Measurements from ENCODE around the gene SERPINA5. TPM values are rescaled to one million over a fixed set of nuclear protein-coding genes. Genes with fewer than 3 reads are reported as not detected.

SERPINA5 gene
- total and polyA plus RNA-seq, 8 donors, result 52.3 to 139 (median 96.0) TPM

- Histone ChIP-seq H3K27ac (no peak overlapping the region), H3K36me3 (no peaks in the 10 kb centered on the region), H3K4me3 (no peak overlapping the region), H3K9me3 (no peaks in the 10 kb centered on the region), H3K4me1 (peaks cover 0 to 5% (median 3%) of the 10 kb centered on the region in 3 donors), H3K27me3 (no peaks in the 10 kb centered on the region)
- intact Hi-C loops (cut with DNase I), result no loop called here
- WGBS, 2 donors, result 74 to 82% methylated on average over 2 of the region's 2 CpGs
- TF ChIP-seq CTCF (IDR thresholded peaks at IDR 0.05), result no peak
- DNase-seq (no peak), ATAC-seq (no peak), FAIRE-seq (no peak)
Observed at GRCh38 chr14:94638339-94638738, 57.1 kb downstream of the SERPINA5 start.

GRCh38 chr14:94638961-94639817, 58.0 kb downstream of the SERPINA5 start:
- FAIRE-seq, result no peak
- no peak overlapping the region for H3K27ac ChIP-seq
- no peaks in the 10 kb centered on the region for H3K9me3 ChIP-seq
- DNase-seq, result peak in 1 of 6 donors; percentile 17
- no peak for ATAC-seq
- H3K36me3 ChIP-seq, result no peaks in the 10 kb centered on the region
- no peaks in the 10 kb centered on the region for H3K27me3 ChIP-seq
- no peak overlapping the region for H3K4me3 ChIP-seq
- no peak for TF ChIP-seq CTCF (IDR thresholded peaks at IDR 0.05)
- WGBS, 2 donors, result 77 to 78% methylated on average over 11 of the region's 11 CpGs
- peaks cover 0 to 5% (median 3%) of the 10 kb centered on the region in 3 donors for H3K4me1 ChIP-seq
- intact Hi-C loops (cut with DNase I), result no loop called here

GRCh38 chr14:94640721-94641631, 59.8 kb downstream of the SERPINA5 start:
- no peak for FAIRE-seq
- peak in 3 of 4 donors; percentile 58 to 68 (median 63) for ATAC-seq
- WGBS, 2 donors, result 87 to 89% methylated on average over 10 of the region's 10 CpGs
- no peak overlapping the region for H3K4me3 ChIP-seq
- peaks cover 0 to 5% (median 3%) of the 10 kb centered on the region in 3 donors for H3K4me1 ChIP-seq
- intact Hi-C loops (cut with DNase I), result no loop called here
- no peaks in the 10 kb centered on the region for H3K9me3 ChIP-seq
- no peak overlapping the region for H3K27ac ChIP-seq
- no peaks in the 10 kb centered on the region for H3K36me3 ChIP-seq
- H3K27me3 ChIP-seq, result no peaks in the 10 kb centered on the region
- TF ChIP-seq CTCF (IDR thresholded peaks at IDR 0.05), result no peak
- DNase-seq, result no peak

GRCh38 chr14:94641632-94641955, 60.4 kb downstream of the SERPINA5 start:
- intact Hi-C loops (cut with DNase I), result no loop called here
- Histone ChIP-seq H3K27me3 (no peaks in the 10 kb centered on the region), H3K4me1 (peaks cover 0 to 3% (median 1%) of the 10 kb centered on the region in 3 donors), H3K4me3 (no peak overlapping the region), H3K36me3 (no peaks in the 10 kb centered on the region), H3K9me3 (no peaks in the 10 kb centered on the region), H3K27ac (no peak overlapping the region)
- ATAC-seq (no peak), DNase-seq (no peak), FAIRE-seq (no peak)
- no peak for TF ChIP-seq CTCF (IDR thresholded peaks at IDR 0.05)
- WGBS, 2 donors, result 94 to 96% methylated on average over 12 of the region's 12 CpGs

Other genes starting within 250 kb of the SERPINA5 start
- gene SERPINA2, start 214.7 kb upstream of the SERPINA5 start, total RNA-seq, result not detected
- gene SERPINA2, start 214.7 kb upstream of the SERPINA5 start, polyA plus RNA-seq, result not detected
- 100 to 1,000 TPM in 4 of 6 donors, 10 to 100 TPM in 2; 45.0 to 328 (median 170) TPM for gene SERPINA1, start 192.8 kb upstream of the SERPINA5 start, total RNA-seq
- 100 to 1,000 TPM in 1 of 2 donors, 10 to 100 TPM in 1; 45.7 to 246 TPM for gene SERPINA1, start 192.8 kb upstream of the SERPINA5 start, polyA plus RNA-seq
- gene SERPINA11, start 128.6 kb upstream of the SERPINA5 start, total RNA-seq, result not detected
- gene SERPINA11, start 128.6 kb upstream of the SERPINA5 start, polyA plus RNA-seq, result not detected
- not detected for gene SERPINA9, start 105.2 kb upstream of the SERPINA5 start, total RNA-seq
- gene SERPINA9, start 105.2 kb upstream of the SERPINA5 start, polyA plus RNA-seq, result not detected
- not detected for gene SERPINA12, start 72.0 kb upstream of the SERPINA5 start, total RNA-seq
- not detected for gene SERPINA12, start 72.0 kb upstream of the SERPINA5 start, polyA plus RNA-seq
- 10 to 100 TPM; 51.5 to 88.5 (median 59.7) TPM for gene SERPINA4, start 20.0 kb upstream of the SERPINA5 start, total RNA-seq
- 100 to 1,000 TPM; 103 to 119 TPM for gene SERPINA4, start 20.0 kb upstream of the SERPINA5 start, polyA plus RNA-seq
- gene SERPINA3, start 31.0 kb downstream of the SERPINA5 start, total RNA-seq, result 1,000 to 10,000 TPM; 1,011 to 4,136 (median 2,518) TPM
- 1,000 to 10,000 TPM; 1,409 to 2,934 TPM for gene SERPINA3, start 31.0 kb downstream of the SERPINA5 start, polyA plus RNA-seq
- under 1 TPM; 0.35 to 0.84 (median 0.54) TPM for gene GSC, start 188.7 kb downstream of the SERPINA5 start, total RNA-seq
- 1 to 10 TPM in 1 of 2 donors, under 1 TPM in 1; 0.38 to 1.7 TPM for gene GSC, start 188.7 kb downstream of the SERPINA5 start, polyA plus RNA-seq

All from pancreas (tissue), 10 donors.